Mucosa of descending colon (tissue), 3 donors: ENCODE results near the gene DENR. TPM values are rescaled to one million over a fixed set of nuclear protein-coding genes. Genes with fewer than 3 reads are reported as not detected.
A peak's percentile ranks its signal among the peaks of the same experiment; 100 is the strongest.
"Not testable (repeated sequence)": the region's sequence is repeated elsewhere in the genome, so short reads cannot be mapped to it uniquely, and the experiment has no call there.

Experiments
- ATAC-seq: fragments of 200-7000 bp; cut with Tn5 transposase; one replicate; pipeline ENCODE4 v1.9.1; 2020; ENCODE audit warnings: mild to moderate bottlenecking, moderate library complexity
- DNase-seq, 3 donors: peaks; one replicate each; pipeline ENCODE4 v3.0.0-alpha.2; 2020
- H3K36me3 ChIP-seq: fragments of 200-600 bp; one replicate; pipeline ENCODE4 v1.8.0; 2021; ENCODE audit warnings: low read depth, mild to moderate bottlenecking
- H3K4me1 ChIP-seq: fragments of 200-600 bp; one replicate; pipeline ENCODE4 v1.8.0; 2021; ENCODE audit warnings: low read depth, mild to moderate bottlenecking
- H3K4me3 ChIP-seq: fragments of 200-600 bp; one replicate; pipeline ENCODE4 v1.8.0; 2021; ENCODE audit warnings: mild to moderate bottlenecking
- H3K9me3 ChIP-seq: fragments of 200-600 bp; one replicate; pipeline ENCODE4 v1.8.0; 2021; ENCODE audit warnings: mild to moderate bottlenecking
- CTCF ChIP-seq: fragments of 200-600 bp; IDR thresholded peaks from one replicate; pipeline ENCODE4 v1.8.0; 2022; ENCODE audit warnings: antibody characterized with exemption, mild to moderate bottlenecking
- intact Hi-C, 2 donors: fragments of 100-400 bp; cut with DNase I in 1 of 2; cut with micrococcal nuclease in 1 of 2; formaldehyde crosslinking; loops; one replicate each; pipeline versions ENCODE4 v1.11.0 to v1.11.1; 2022; cut with DNase I, micrococcal nuclease
- long read RNA-seq, 2 donors: library from polyadenylated mRNA; unstranded; transcript quantifications; one replicate each; pipeline ENCODE4 v2.0.0, GENCODE V29; 2019 to 2021
- total RNA-seq, 3 donors: library from RNA; stranded (reverse); fragmentation: NEBNext Ultra II Directional in 2 of 3; extraction: Animal tissue kit (Norgen Biotek cat#: 25700) in 2 of 3; gene quantifications; one replicate each; pipeline versions ENCODE4 v1.2.1 to v1.2.4, GENCODE V29; 2021 to 2023
- donor health status: DM: no; HTN: no; CAD: no; lungs with moderate emphysema.
- donor health status: DM: no; HTN: no; CAD: no.
- donor health status: DM: no; HTN: yes; CAD: no.

DENR gene
- total RNA-seq = 10 to 100 TPM; 30.9 to 40.3 (median 33.2) TPM
- long read RNA-seq, donor 1, partial matches to known transcripts = 3 of 6 reads
- long read RNA-seq, donor 1, other reads (novel, unspliced or antisense) = 3 of 6 reads
- long read RNA-seq, donor 2, partial matches to known transcripts = 0 of 3 reads
- long read RNA-seq, donor 2, other reads (novel, unspliced or antisense) = 1 of 3 reads

GRCh38 chr12:122752464-122753318 lies at the start of gene DENR:
DENR (plus strand) TSS chr12:122752824; CDS start chr12:122753702, 878 bp downstream.
- H3K9me3 ChIP-seq = no peaks in the 10 kb centered on the region
- TF ChIP-seq CTCF = peak; percentile 78
- H3K4me3 ChIP-seq = peak within 1 kb of the TSS; percentile 86
- H3K4me1 ChIP-seq = peaks cover 8% of the 10 kb centered on the region
- intact Hi-C loops = no loop called here
- DNase-seq = peak; percentile 99 to 100 (median 99)
- peak; percentile 100 for ATAC-seq
- H3K36me3 ChIP-seq = peaks cover 6% of the 10 kb centered on the region

GRCh38 chr12:122702890-122703611 lies 49.6 kb upstream of the DENR start, which contains the start of gene HCAR2:
HCAR2 (minus strand) TSS chr12:122703357; CDS start chr12:122703283, 74 bp downstream.
- H3K9me3 ChIP-seq, DNase-seq, H3K4me3 ChIP-seq, intact Hi-C loops, H3K36me3 ChIP-seq, H3K4me1 ChIP-seq: not testable (repeated sequence)
- ATAC-seq = peak; percentile 31

GRCh38 chr12:122703841-122704240 lies 48.8 kb upstream of the DENR start:
- H3K36me3 ChIP-seq, H3K4me1 ChIP-seq, intact Hi-C loops, ATAC-seq, H3K9me3 ChIP-seq, DNase-seq, H3K4me3 ChIP-seq: not testable (repeated sequence)

GRCh38 chr12:122709287-122709686 lies 43.3 kb upstream of the DENR start:
- H3K4me3 ChIP-seq, intact Hi-C loops, H3K4me1 ChIP-seq, ATAC-seq, H3K9me3 ChIP-seq, DNase-seq, H3K36me3 ChIP-seq: not testable (repeated sequence)

GRCh38 chr12:122710341-122710740 lies 42.3 kb upstream of the DENR start:
- H3K36me3 ChIP-seq, H3K9me3 ChIP-seq, H3K4me1 ChIP-seq, intact Hi-C loops, ATAC-seq, DNase-seq, H3K4me3 ChIP-seq: not testable (repeated sequence)

- H3K4me1 ChIP-seq, DNase-seq, H3K36me3 ChIP-seq, intact Hi-C loops, ATAC-seq, H3K9me3 ChIP-seq, H3K4me3 ChIP-seq: not testable (repeated sequence)
Observed at GRCh38 chr12:122711266-122711665, 41.4 kb upstream of the DENR start.

- H3K4me1 ChIP-seq, H3K36me3 ChIP-seq, ATAC-seq, DNase-seq, intact Hi-C loops, H3K9me3 ChIP-seq, H3K4me3 ChIP-seq: not testable (repeated sequence)
Observed at GRCh38 chr12:122713491-122714188, 39.0 kb upstream of the DENR start.

GRCh38 chr12:122715211-122715610 lies 37.4 kb upstream of the DENR start:
- ATAC-seq, H3K4me3 ChIP-seq, intact Hi-C loops, DNase-seq, H3K36me3 ChIP-seq, H3K4me1 ChIP-seq, H3K9me3 ChIP-seq: not testable (repeated sequence)

GRCh38 chr12:122716658-122717057 lies 36.0 kb upstream of the DENR start, which contains the start of gene HCAR3:
HCAR3 (minus strand) TSS chr12:122716811; CDS start chr12:122716737, 74 bp downstream.
- H3K36me3 ChIP-seq, intact Hi-C loops, DNase-seq, ATAC-seq, H3K9me3 ChIP-seq, H3K4me3 ChIP-seq, H3K4me1 ChIP-seq: not testable (repeated sequence)
